ENCODE data around the gene LHX4.

Gene LHX4

DNA sequence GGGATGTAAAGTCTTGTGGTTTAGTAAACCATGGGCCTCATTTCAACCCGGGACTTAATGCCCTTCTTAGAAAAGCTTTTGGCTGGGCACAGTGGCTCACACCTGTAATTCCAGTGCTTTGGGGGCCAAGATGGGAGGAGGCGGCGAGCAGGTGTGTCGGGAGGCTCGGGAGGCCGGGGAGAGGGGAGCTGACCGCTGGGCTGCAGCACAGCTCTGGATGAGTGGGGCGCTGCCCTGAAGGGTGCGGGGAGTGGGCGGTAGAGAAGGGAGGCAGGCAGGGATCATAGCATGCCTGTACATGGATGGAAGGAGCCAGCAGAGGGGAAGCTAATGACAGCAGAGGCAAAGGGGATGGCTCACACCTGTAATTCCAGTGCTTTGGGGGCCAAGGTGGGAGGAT, 31.0 kb downstream of the LHX4 start:
- Mint-ChIP-seq H3K36me3 (ENCODE audit: low read depth) (no peaks in the 10 kb centered on the region), H3K4me1 (no peaks in the 10 kb centered on the region), H3K27me3 (peaks cover 6% of the 10 kb centered on the region), H3K4me3 (no peak overlapping the region), H3K27ac (no peak overlapping the region), H3K9me3 (no peaks in the 10 kb centered on the region)
- DNase-seq: no peak
- no peak for ATAC-seq

DNA sequence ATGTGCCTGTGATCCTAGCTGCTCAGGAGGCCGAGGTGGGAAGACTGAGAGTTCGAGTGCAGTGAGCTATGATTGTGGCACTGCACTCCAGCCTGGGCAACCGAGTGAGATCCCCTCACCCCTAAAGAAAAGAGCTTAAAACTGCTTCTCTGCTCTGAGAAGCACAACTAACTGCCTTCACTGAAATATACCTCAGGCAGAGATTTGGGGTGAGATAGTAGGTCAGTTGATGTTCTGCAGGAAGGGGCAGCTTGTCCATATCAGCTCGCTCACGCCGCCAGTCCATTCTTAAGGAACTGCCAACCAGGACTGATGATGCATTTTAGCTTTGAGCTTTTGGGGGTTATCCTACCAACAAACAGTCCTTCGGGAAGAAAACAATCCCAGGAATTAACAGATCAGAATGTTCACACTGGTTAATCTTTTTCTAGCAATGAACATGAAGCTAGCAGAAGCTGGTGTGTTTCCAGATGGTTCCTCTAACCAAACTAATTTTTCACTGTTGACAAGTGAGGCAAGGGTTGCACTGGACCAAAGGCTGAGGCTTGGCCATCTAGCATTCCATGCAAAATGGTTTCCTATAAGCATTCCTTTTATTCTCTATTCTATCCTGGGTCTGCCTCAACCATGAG, 31.6 kb downstream of the LHX4 start:
- DNase-seq: no peak
- H3K36me3 Mint-ChIP-seq (ENCODE audit: low read depth): no peaks in the 10 kb centered on the region
- H3K4me3 Mint-ChIP-seq: no peak overlapping the region
- no peak overlapping the region for H3K27ac Mint-ChIP-seq
- no peak for ATAC-seq
- no peaks in the 10 kb centered on the region for H3K4me1 Mint-ChIP-seq
- no peaks in the 10 kb centered on the region for H3K9me3 Mint-ChIP-seq
- peaks cover 6% of the 10 kb centered on the region for H3K27me3 Mint-ChIP-seq

DNA sequence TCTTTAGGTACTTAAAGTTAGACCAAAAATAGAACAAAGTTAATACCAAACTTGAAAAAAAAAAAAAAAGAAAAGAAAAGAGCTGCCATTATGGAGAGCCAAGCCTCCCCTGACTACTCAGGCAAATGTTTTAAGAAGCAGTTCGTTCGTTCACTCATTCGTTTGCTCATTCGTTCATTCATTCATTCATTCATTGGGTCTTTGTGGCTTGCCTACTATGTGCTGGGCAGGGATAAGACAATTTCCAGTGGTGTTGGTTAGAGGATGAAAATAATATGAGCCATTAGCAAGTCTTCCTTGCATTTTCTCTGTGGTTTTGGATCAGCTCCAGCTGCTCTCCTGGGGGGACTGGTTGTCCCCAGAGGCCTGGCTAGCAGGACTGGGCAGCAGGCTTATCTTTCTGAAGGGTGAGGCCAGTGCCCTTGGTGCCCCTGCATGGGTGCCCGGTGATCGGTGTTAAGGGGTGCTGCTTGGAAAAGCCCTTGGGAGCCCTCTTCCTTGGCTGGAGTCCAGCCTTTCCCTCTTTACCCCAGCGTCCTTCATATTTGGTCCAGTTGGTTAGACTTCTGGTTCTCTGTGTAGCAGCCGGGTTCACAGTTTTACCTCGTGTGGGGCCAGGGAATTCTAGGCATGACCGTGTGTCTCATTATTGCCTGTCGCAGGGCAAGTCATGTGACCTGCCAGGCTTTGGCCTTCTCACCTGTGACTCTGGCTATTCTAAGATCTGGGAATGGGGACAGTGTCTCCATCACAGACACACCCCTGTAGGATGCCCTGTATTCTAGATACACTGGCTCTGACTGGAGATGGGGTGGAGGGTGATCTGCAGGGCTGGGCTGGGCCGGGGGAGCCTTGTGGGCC, 32.8 kb downstream of the LHX4 start:
- no peak for ATAC-seq
- Mint-ChIP-seq H3K27ac (no peak overlapping the region), H3K9me3 (no peaks in the 10 kb centered on the region), H3K4me1 (no peaks in the 10 kb centered on the region), H3K36me3 (ENCODE audit: low read depth) (no peaks in the 10 kb centered on the region), H3K27me3 (peaks cover 2% of the 10 kb centered on the region), H3K4me3 (no peak overlapping the region)
- no peak for DNase-seq

DNA sequence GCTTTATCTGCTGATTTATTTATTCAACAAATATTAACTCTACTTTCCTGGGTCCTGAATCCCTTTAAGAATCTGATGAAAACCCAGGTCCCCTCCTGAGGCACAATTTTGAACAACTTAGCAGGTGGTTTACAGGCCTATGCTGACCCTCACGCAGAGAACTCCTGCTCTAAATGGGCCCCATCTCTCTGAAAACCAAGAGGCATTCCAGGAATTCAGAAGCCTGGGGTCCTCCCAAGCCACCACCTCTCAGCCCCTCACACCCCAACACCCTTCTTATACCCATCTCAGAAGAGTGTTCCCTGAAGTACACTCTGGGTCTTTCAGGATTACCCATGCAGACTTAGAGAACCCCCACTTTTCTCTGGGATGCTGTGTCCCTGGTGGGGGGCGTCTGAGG, 34.5 kb downstream of the LHX4 start:
- Mint-ChIP-seq H3K4me1 (no peaks in the 10 kb centered on the region), H3K4me3 (no peak overlapping the region), H3K27ac (no peak overlapping the region), H3K27me3 (no peaks in the 10 kb centered on the region), H3K9me3 (no peaks in the 10 kb centered on the region), H3K36me3 (ENCODE audit: low read depth) (no peaks in the 10 kb centered on the region)
- ATAC-seq (no peak), DNase-seq (no peak)

DNA sequence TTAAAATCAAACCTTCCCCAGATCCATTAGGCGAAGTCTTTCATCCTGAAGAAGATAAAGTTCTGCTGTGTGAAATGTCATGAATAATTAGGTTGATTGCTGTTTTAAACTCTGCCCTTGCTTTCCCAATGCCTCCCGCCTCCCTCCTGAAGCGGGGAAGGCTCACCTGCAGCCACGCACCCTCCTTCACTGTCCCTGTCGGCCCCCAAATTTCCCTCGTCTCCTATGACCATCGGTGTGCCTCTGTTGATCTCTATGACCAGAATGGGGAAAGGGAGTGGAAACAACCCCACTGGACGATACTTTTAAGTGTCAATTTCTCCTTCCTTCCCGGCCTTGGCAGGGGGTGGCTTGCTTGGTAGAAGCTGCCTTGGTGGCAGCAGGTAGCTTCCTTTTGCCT, 35.1 kb downstream of the LHX4 start:
- H3K36me3 Mint-ChIP-seq (ENCODE audit: low read depth): no peaks in the 10 kb centered on the region
- no peaks in the 10 kb centered on the region for H3K4me1 Mint-ChIP-seq
- H3K9me3 Mint-ChIP-seq: no peaks in the 10 kb centered on the region
- no peak overlapping the region for H3K27ac Mint-ChIP-seq
- H3K27me3 Mint-ChIP-seq: no peaks in the 10 kb centered on the region
- H3K4me3 Mint-ChIP-seq: no peak overlapping the region
- DNase-seq (no peak), ATAC-seq (no peak)

DNA sequence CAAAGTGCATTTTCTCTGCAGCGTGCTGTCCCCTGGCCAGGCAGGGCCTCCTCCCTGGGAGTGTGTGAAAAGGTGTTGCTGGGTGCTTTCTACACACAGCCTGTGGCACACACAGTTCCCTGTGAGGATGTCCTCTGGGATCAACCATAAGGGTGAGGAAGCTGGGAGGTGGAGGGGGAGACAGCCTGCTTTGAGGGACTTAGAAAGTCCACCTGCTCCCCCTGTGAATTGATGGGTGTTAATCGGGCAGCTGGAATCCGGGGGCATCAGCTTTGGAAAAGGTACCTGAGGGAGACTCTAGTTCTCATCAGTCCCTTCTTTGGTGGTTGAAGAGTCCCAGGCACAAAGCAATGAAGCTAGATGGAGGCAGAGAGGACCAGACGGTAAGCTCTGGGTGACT, 35.8 kb downstream of the LHX4 start:
- no peaks in the 10 kb centered on the region for H3K9me3 Mint-ChIP-seq
- no peak overlapping the region for H3K4me3 Mint-ChIP-seq
- DNase-seq (no peak), ATAC-seq (no peak)
- no peaks in the 10 kb centered on the region for H3K4me1 Mint-ChIP-seq
- H3K36me3 Mint-ChIP-seq (ENCODE audit: low read depth): no peaks in the 10 kb centered on the region
- H3K27ac Mint-ChIP-seq: no peak overlapping the region
- H3K27me3 Mint-ChIP-seq: no peaks in the 10 kb centered on the region

DNA sequence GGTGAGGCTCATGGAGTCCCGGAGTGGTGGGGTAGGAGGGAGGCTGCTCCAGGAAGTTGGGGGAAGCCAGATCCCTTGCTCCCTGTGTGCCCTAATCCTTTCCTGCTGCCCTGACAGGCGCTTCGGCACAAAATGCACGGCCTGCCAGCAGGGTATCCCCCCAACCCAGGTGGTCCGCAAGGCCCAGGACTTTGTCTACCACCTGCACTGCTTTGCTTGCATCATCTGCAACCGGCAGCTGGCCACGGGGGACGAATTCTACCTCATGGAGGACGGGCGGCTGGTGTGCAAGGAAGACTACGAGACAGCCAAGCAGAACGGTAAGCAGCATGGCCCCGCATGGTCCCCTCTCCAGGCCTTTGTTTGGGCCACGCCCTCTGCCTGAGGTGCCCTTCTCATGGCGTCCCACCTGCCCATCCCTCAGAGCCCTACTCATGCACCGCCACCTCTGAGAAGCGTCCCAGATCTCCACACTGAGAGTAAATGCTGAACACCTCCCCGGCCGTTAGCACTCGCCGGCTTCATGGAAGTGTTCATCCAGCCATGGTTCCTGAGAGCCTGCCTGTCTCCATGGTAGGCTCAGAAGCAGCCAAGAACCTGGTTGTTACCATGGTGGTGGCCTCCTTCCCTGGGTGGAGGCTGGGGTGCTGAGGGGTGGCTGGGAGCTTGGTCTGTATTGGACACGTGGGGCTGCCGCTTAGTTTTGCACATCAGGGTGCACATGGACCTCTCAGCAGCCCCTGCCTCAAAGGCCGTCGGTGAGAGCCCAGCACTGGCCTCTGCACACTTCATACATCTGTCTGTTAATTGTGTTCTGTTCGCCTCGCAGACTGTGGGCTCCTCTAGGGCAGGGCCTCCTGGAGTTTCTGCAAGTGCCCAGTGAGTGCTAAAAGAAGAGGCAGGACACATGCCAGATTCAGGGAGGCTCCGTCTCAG, 36.5 kb downstream of the LHX4 start:
- no peaks in the 10 kb centered on the region for H3K9me3 Mint-ChIP-seq
- DNase-seq (no peak), ATAC-seq (no peak)
- no peaks in the 10 kb centered on the region for H3K36me3 Mint-ChIP-seq (ENCODE audit: low read depth)
- H3K4me1 Mint-ChIP-seq: no peaks in the 10 kb centered on the region
- H3K4me3 Mint-ChIP-seq: no peak overlapping the region
- H3K27ac Mint-ChIP-seq: no peak overlapping the region
- H3K27me3 Mint-ChIP-seq: no peaks in the 10 kb centered on the region

DNA sequence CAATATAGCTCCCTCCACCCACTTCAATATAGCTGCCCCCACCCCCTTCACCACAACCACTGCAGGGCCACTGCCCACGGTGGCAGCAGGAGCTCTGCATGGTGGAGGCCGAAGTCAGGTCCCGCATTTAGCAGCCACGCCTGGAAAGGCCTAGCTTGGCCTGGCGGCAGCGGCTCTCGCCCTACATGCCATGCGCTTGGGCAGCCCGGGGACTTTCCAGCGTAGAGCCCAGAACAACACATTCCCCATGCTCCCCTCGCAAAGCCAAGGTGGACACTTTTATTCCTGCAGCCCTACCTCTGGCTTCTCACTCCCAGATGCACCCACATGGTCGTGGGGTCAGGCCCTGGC, 37.1 kb downstream of the LHX4 start:
- no peak for DNase-seq
- Mint-ChIP-seq H3K27ac (no peak overlapping the region), H3K27me3 (no peaks in the 10 kb centered on the region), H3K4me1 (no peaks in the 10 kb centered on the region), H3K36me3 (ENCODE audit: low read depth) (no peaks in the 10 kb centered on the region), H3K4me3 (no peak overlapping the region), H3K9me3 (no peaks in the 10 kb centered on the region)
- ATAC-seq: no peak

DNA sequence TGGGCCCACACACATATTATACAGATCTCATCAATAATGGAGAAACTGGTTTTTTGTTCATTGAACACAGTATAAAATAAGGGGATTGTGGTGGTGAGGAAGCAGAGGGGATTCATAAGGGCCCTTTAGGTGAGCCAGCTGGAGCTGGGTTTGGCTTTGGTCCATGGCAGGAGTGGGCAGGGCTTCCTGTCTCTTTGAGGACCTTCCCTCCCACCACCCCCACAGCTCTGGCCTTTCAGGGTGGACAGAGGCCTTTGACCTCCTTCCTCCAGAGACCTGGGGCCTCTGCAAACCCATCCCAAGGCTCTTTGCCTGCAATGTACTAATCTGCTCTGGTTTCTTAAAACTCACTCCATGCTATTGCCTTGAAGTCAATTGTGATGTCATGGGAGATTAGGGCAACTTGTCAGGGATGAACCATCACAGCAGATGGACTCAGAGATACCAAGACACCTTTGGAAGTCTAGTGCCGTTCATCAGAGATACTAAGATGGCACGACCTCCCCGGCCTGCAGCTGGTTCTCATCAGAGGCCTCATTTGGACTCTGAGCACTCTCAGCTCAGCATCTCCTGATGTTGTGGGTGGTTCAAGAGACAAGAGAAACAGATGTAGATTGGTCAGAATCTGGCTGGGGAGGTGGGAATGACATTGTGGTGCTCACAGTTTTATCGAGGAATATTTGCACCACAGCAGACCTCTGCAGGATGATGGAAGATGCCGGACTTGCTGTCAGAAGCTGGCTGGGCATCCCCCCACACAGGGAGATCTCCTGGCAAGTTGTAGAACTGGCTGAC, 37.9 kb downstream of the LHX4 start:
- H3K9me3 Mint-ChIP-seq: no peaks in the 10 kb centered on the region
- H3K27ac Mint-ChIP-seq: no peak overlapping the region
- no peak overlapping the region for H3K4me3 Mint-ChIP-seq
- H3K27me3 Mint-ChIP-seq: no peaks in the 10 kb centered on the region
- H3K4me1 Mint-ChIP-seq: no peaks in the 10 kb centered on the region
- ATAC-seq (no peak), DNase-seq (no peak)
- no peaks in the 10 kb centered on the region for H3K36me3 Mint-ChIP-seq (ENCODE audit: low read depth)

DNA sequence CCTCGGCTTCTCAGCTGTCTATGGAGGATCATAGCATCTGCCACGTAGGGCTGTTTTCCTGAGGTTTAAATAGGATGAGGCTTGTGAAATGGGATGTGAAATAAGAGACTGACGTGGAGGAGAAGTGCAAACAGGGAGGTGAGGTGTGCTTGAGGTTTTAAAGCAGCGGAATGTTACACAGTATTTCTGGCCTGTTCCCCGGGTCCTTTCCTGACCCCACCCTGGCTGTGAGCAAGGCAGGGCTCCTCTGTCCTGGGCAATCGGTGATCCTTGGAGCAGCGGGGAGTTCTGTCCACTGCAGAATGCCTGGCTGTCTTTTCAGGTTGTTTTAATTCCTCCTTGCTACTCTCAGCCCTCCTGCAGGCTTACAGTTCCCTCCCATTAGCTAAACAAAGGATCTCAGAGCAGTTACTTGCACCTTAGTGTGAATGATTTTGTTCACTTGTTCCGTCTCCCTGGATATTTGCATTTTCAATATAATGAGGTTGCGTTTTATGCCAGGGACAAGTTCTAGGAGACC, 38.6 kb downstream of the LHX4 start:
- Mint-ChIP-seq H3K27me3 (no peaks in the 10 kb centered on the region), H3K27ac (no peak overlapping the region), H3K36me3 (ENCODE audit: low read depth) (peaks cover 2% of the 10 kb centered on the region), H3K4me3 (no peak overlapping the region), H3K4me1 (no peaks in the 10 kb centered on the region), H3K9me3 (no peaks in the 10 kb centered on the region)
- DNase-seq: no peak
- ATAC-seq: no peak

DNA sequence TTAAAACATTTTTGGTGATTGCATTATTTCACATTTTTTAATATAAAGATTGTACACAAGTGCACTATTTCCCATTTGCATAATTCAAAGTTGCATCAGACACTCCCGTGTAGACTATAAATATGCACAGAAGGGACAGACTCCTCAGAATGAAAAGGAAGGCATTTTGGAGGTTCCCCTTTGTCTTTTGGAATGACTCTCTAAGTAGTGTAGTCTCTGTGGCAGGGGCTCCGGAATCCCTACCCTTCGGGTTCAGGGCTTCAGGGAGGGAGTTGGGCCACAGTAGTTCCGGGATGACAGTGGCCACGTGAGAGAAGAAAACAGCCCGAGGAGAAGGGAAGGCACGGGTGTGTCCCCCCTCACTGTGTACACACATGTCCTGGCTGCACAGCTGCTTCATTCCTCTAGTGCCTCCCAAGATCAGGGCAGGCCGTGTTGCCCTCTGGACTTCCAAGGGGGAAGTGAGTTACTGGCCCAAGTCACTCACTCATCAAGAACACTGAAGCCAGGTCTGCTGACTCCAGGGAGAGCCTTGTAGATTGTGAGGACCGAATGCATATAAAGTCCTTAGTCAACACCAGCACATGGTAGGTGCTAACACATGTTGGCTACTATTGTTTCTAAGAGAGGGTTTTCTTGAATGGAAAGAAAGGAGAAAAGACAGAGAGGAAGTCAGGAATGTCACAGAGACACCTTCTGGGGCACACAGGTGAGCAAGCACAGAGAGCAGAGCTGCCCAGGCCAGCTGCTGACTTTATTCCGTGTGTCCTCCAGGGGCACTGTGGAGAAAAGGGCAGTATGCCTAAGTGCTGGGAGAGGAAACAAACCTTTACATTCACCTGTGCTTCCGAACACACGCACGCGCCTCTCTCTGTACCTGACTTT, 39.8 kb downstream of the LHX4 start:
- Mint-ChIP-seq H3K27me3 (no peaks in the 10 kb centered on the region), H3K4me3 (no peak overlapping the region), H3K4me1 (no peaks in the 10 kb centered on the region), H3K9me3 (no peaks in the 10 kb centered on the region), H3K36me3 (ENCODE audit: low read depth) (peaks cover 3% of the 10 kb centered on the region), H3K27ac (no peak overlapping the region)
- no peak for DNase-seq
- ATAC-seq: no peak

DNA sequence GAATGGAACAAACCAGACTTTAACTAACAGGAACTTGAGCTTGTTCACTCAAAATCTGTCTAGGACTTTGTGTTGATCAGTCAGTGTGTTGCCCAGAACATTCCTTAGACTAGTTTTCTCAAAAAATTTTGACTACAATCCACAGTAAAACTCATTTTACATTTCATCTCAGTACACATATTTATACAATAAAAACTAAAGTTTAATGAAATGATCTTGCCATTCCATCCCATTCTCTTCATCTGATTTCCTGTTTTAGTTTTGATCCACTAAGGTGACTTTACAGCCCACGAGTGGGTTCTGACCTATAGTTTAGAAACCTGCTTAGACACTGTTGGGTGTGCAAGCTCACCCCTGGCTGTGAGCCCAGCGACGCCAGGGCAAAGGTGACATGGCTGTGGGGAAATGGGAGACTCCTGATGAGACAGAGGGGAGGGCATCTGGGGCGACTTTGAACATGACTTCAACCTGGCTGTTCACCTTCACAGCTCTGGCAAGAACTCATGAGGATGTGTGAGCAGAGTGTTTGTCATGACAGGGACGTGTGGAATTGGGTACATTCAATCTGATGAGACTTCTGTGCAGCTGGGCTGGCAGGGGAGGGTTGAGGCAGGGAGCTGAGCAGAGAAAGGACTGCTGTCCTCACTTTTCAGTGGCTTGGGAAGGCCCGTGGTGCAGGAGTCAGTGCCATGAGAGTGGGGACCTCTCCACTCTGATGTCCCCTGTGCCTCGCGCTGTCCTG, 40.6 kb downstream of the LHX4 start:
- Mint-ChIP-seq H3K27ac (no peak overlapping the region), H3K9me3 (no peaks in the 10 kb centered on the region), H3K4me1 (no peaks in the 10 kb centered on the region), H3K36me3 (ENCODE audit: low read depth) (peaks cover 6% of the 10 kb centered on the region), H3K27me3 (no peaks in the 10 kb centered on the region), H3K4me3 (no peak overlapping the region)
- ATAC-seq (no peak), DNase-seq (no peak)
